Transverse colon (tissue), 4 donors: ENCODE data around the gene GPX2. TPM values are rescaled to one million over a fixed set of nuclear protein-coding genes. Genes with fewer than 3 reads are reported as not detected.

Source experiments
- DNase-seq: peaks from one replicate; pipeline ENCODE4 v3.0.0-alpha.2; 2019
- H3K27ac ChIP-seq, 4 donors: fragments of 200-600 bp; sonication (generic); 2 replicates each; pipeline ENCODE4 v1.5.1; 2016 to 2018; ENCODE audit warnings: inconsistent platforms in 4 of 4
- H3K27me3 ChIP-seq: fragments of 200-600 bp; sonication (generic); 2 replicates; pipeline ENCODE4 v1.5.1; 2017; ENCODE audit warnings: inconsistent platforms
- H3K36me3 ChIP-seq, 4 donors: fragments of 200-600 bp; sonication (generic); 2 replicates each; pipeline ENCODE4 v1.5.1; 2017 to 2019; ENCODE audit warnings: inconsistent platforms in 4 of 4
- H3K4me1 ChIP-seq, 4 donors: fragments of 200-600 bp; sonication (generic); 2 replicates each; pipeline ENCODE4 v1.5.1; 2017 to 2020; ENCODE audit warnings: inconsistent platforms in 4 of 4
- H3K4me3 ChIP-seq, 4 donors: fragments of 200-600 bp; sonication (generic); 1 replicate in 1 of 4; 2 replicates in 3 of 4; pipeline versions ENCODE4 v1.5.1 to v1.6.1; 2017 to 2019; ENCODE audit warnings: inconsistent platforms in 4 of 4
- H3K9me3 ChIP-seq, 2 donors: fragments of 200-600 bp; sonication (generic); 2 replicates each; pipeline ENCODE4 v1.5.1; 2017 to 2019; ENCODE audit warnings: inconsistent platforms in 2 of 2
- CTCF ChIP-seq, 5 experiments: fragments of 200-600 bp in 3 of 5; fragments of 450-650 bp in 2 of 5; sonication (generic) in 3 of 5; IDR thresholded peaks; 1 replicate in 2 of 5; 2 replicates in 3 of 5; pipeline ENCODE4 v1.5.1; 2016 to 2017; ENCODE audit warnings: antibody characterized with exemption in 5 of 5, inconsistent platforms in 3 of 5, mild to moderate bottlenecking in 2 of 5, moderate library complexity in 1 of 5
- EP300 ChIP-seq: sonication (generic); formaldehyde crosslinking; IDR thresholded peaks from one replicate; pipeline ENCODE4 v1.6.1; 2017; ENCODE audit warnings: antibody characterized with exemption, low read depth
- POLR2A ChIP-seq: fragments of 450-650 bp; IDR thresholded peaks from one replicate; pipeline ENCODE4 v1.6.1; 2016; ENCODE audit warnings: antibody characterized with exemption, mild to moderate bottlenecking, moderate library complexity
- POLR2AphosphoS5 ChIP-seq, 3 donors: sonication (generic); formaldehyde crosslinking; IDR thresholded peaks; one replicate each; pipeline ENCODE4 v1.6.1; 2016; ENCODE audit warnings: antibody characterized with exemption in 3 of 3
- WGBS, 2 donors: methylation state at CpG; one replicate each; pipeline ENCODE4 v1.1.5; 2018; ENCODE audit warnings: low coverage in 1 of 2; 5-methylcytosine and 5-hydroxymethylcytosine counted together
- in situ Hi-C, 4 donors: fragments of 200-750 bp; cut with MboI; loops; one replicate each; pipeline versions ENCODE4 v1.15.0 to v1.15.1; 2017; ENCODE audit warnings: low sequenced_read_pairs in 3 of 4, low pct_ligation_motif_present in 1 of 4, low pct_unique_long_range_greater_than_20kb in 1 of 4
- intact Hi-C: fragments of 100-400 bp; cut with DNase I; formaldehyde crosslinking; loops from one replicate; pipeline ENCODE4 v1.15.1; 2023; ENCODE audit warnings: low total_unique reads
- total RNA-seq, 4 donors: library from RNA; depleted of rRNA; stranded (reverse); fragments of >200 nt; gene quantifications; one replicate each; pipeline ENCODE4 v1.1.0, GENCODE V29; 2016

GPX2 gene
- total RNA-seq, 4 donors from 2014 or later = 7.9 to 292 (median 204) TPM

GRCh38 chr14:64935508-64935907, 7.0 kb downstream of the GPX2 start:
- 44 to 54% methylated on average over 2 of the region's 2 CpGs for WGBS, 2 donors

GRCh38 chr14:64934338-64934929, 8.1 kb downstream of the GPX2 start:
- no peaks in the 10 kb centered on the region for H3K27me3 ChIP-seq
- TF ChIP-seq POLR2AphosphoS5 (IDR thresholded peaks at IDR 0.05) = no peak
- no peak for TF ChIP-seq POLR2A
- no peak for TF ChIP-seq EP300
- no peak for TF ChIP-seq CTCF (IDR thresholded peaks at IDR 0.05)
- H3K36me3 ChIP-seq = peaks cover 0 to 21% (median 0%) of the 10 kb centered on the region in 4 donors
- H3K4me3 ChIP-seq = no peak overlapping the region
- WGBS, 2 donors = 61 to 90% methylated on average over 1 of the region's 1 CpG
- in situ Hi-C loops = no loop called here
- H3K27ac ChIP-seq = no peak overlapping the region
- intact Hi-C loops = no loop called here
- DNase-seq = no peak
- peaks cover 9 to 68% (median 24%) of the 10 kb centered on the region in 4 donors for H3K4me1 ChIP-seq
- H3K9me3 ChIP-seq = no peaks in the 10 kb centered on the region

More at GRCh38 chr14:64935508-64935907, 7.0 kb downstream of the GPX2 start:
- peaks cover 3 to 68% (median 22%) of the 10 kb centered on the region in 4 donors for H3K4me1 ChIP-seq
- peak overlapping the region in 1 of 4 donors; percentile 41 for H3K27ac ChIP-seq
- no peaks in the 10 kb centered on the region for H3K27me3 ChIP-seq
- no peak for TF ChIP-seq POLR2A
- no peak for TF ChIP-seq POLR2AphosphoS5 (IDR thresholded peaks at IDR 0.05)
- TF ChIP-seq EP300 = no peak
- no peak for TF ChIP-seq CTCF (IDR thresholded peaks at IDR 0.05)
- H3K36me3 ChIP-seq = peaks cover 0 to 21% (median 0%) of the 10 kb centered on the region in 4 donors
- no peaks in the 10 kb centered on the region for H3K9me3 ChIP-seq
- intact Hi-C loops (no loop called here), in situ Hi-C loops (no loop called here)
- DNase-seq = no peak
- H3K4me3 ChIP-seq = no peak overlapping the region

- no peak for DNase-seq
- no peak for TF ChIP-seq POLR2AphosphoS5 (IDR thresholded peaks at IDR 0.05)
- TF ChIP-seq POLR2A = no peak
- TF ChIP-seq EP300 = no peak
- TF ChIP-seq CTCF (IDR thresholded peaks at IDR 0.05) = no peak
- H3K4me1 ChIP-seq = peaks cover 16 to 63% (median 23%) of the 10 kb centered on the region in 4 donors
- in situ Hi-C loops = no loop called here
- no peak overlapping the region for H3K4me3 ChIP-seq
- intact Hi-C loops = no loop called here
- H3K27ac ChIP-seq = no peak overlapping the region
- peaks cover 0 to 21% (median 0%) of the 10 kb centered on the region in 4 donors for H3K36me3 ChIP-seq
- no peaks in the 10 kb centered on the region for H3K9me3 ChIP-seq
- no peaks in the 10 kb centered on the region for H3K27me3 ChIP-seq
Measured at GRCh38 chr14:64932231-64932630, 10.3 kb downstream of the GPX2 start.

GRCh38 chr14:64931123-64931522, 11.4 kb downstream of the GPX2 start:
- H3K36me3 ChIP-seq = peaks cover 0 to 28% (median 2%) of the 10 kb centered on the region in 4 donors
- intact Hi-C loops (no loop called here), in situ Hi-C loops (no loop called here)
- H3K4me1 ChIP-seq = peaks cover 16 to 55% (median 23%) of the 10 kb centered on the region in 4 donors
- H3K9me3 ChIP-seq = no peaks in the 10 kb centered on the region
- H3K27me3 ChIP-seq = no peaks in the 10 kb centered on the region
- 88 to 98% methylated on average over 2 of the region's 2 CpGs for WGBS, 2 donors
- H3K4me3 ChIP-seq = no peak overlapping the region
- H3K27ac ChIP-seq = peak overlapping the region; percentile 18 to 57 (median 53)
- DNase-seq = no peak
- no peak for TF ChIP-seq CTCF (IDR thresholded peaks at IDR 0.05)
- no peak for TF ChIP-seq POLR2A
- TF ChIP-seq POLR2AphosphoS5 (IDR thresholded peaks at IDR 0.05) = no peak
- TF ChIP-seq EP300 = no peak
